Adrenal gland (tissue), 12 donors: ENCODE data around the gene CCDC160. TPM values are rescaled to one million over a fixed set of nuclear protein-coding genes. Genes with fewer than 3 reads are reported as not detected.
"Not testable (repeated sequence)": the region's sequence is repeated elsewhere in the genome, so short reads cannot be mapped to it uniquely, and the experiment has no call there.

Source experiments
- DNase-seq, 7 donors: peaks; one replicate each; pipeline ENCODE4 v3.0.0-alpha.2; 2019 to 2020
- H3K27ac ChIP-seq, 5 donors: fragments of 200-600 bp; sonication (generic) in 4 of 5; 1 replicate in 3 of 5; 2 replicates in 2 of 5; pipeline versions ENCODE4 v1.5.1 to v1.8.0; 2016 to 2020; ENCODE audit warnings: mild to moderate bottlenecking in 1 of 5
- H3K27me3 ChIP-seq: fragments of 200-600 bp; 2 replicates; pipeline ENCODE4 v1.8.0; 2021
- H3K36me3 ChIP-seq, 2 donors: fragments of 200-600 bp; replicated peaks in 1 of 2; 1 replicate in 1 of 2; 2 replicates in 1 of 2; pipeline versions ENCODE4 v1.5.1 to v1.8.0; 2018 to 2022
- H3K4me1 ChIP-seq, 2 donors: fragments of 200-600 bp; replicated peaks in 1 of 2; 1 replicate in 1 of 2; 2 replicates in 1 of 2; pipeline versions ENCODE4 v1.5.1 to v1.8.0; 2018 to 2021
- H3K4me3 ChIP-seq, 4 donors: fragments of 200-600 bp; sonication (generic) in 3 of 4; one replicate each; pipeline ENCODE4 v1.5.1; 2016 to 2018
- H3K9me3 ChIP-seq, 3 donors: fragments of 200-600 bp; sonication (generic) in 1 of 3; replicated peaks in 1 of 3; 1 replicate in 2 of 3; 2 replicates in 1 of 3; pipeline versions ENCODE4 v1.5.1 to v1.8.0; 2016 to 2021
- POLR2A ChIP-seq, 2 donors: fragments of 450-650 bp; IDR thresholded peaks; one replicate each; pipeline ENCODE4 v1.6.1; 2017; ENCODE audit warnings: antibody characterized with exemption in 2 of 2, mild to moderate bottlenecking in 2 of 2, moderate library complexity in 1 of 2
- WGBS, 4 donors: extraction: QIAGEN DNeasy Blood & Tissue Kit in 2 of 4; methylation state at CpG; one replicate each; pipeline versions ENCODE4 v1.1.5 to v1.1.7; 2013 to 2017; 5-methylcytosine and 5-hydroxymethylcytosine counted together
- intact Hi-C, 2 donors: fragments of 100-400 bp; cut with DNase I; formaldehyde crosslinking; loops; one replicate each; pipeline versions ENCODE4 v1.14.1 to v1.15.0; 2022 to 2023
- polyA plus RNA-seq, 3 donors: library from polyadenylated mRNA; stranded (reverse); fragments of 200-250 nt in 2 of 3; fragments of 350-450 nt in 1 of 3; fragmentation: Illumina TruSeq in 1 of 3; extraction: RNeasy Lipid Tissue Mini Kit (QIAGEN cat#74804) in 1 of 3; gene quantifications; one replicate each; pipeline ENCODE4 v1.2.3, GENCODE V29; 2013 to 2014
- total RNA-seq, 9 donors: library from RNA; depleted of rRNA in 4 of 9; stranded (reverse); fragments of >200 nt in 4 of 9; fragments of 120-200 nt in 1 of 9; fragmentation: NEBNext Ultra II Directional in 1 of 9; extraction: Animal tissue kit (Norgen Biotek cat#: 25700) in 1 of 9; gene quantifications; one replicate each; pipeline versions ENCODE4 v1.1.0 to v1.2.4, GENCODE V29; 2013 to 2023
- TF ChIP-seq, protein P1 (sequence below), 6 experiments: fragments of 450-650 bp in 4 of 6; fragments of 200-600 bp in 2 of 6; sonication (generic) in 1 of 6; IDR thresholded peaks; 1 replicate in 5 of 6; 2 replicates in 1 of 6; pipeline versions ENCODE4 v1.5.1 to v1.8.0; 2016 to 2021; ENCODE audit warnings: antibody characterized with exemption in 6 of 6, mild to moderate bottlenecking in 2 of 6, moderate library complexity in 1 of 6
- donor health status: healthy with polysubstance abuse.
- donor health status: Bipolar disorder and iron deficiency.
- donor health status: DM: yes; HTN: yes; CAD: no.
- donor health status: DM: no; HTN: no; CAD: no.
- donor health status: DM: no; HTN: no; CAD: no.
- donor health status: DM: yes; HTN: yes; CAD: no.

CCDC160 gene
- total and polyA plus RNA-seq, 12 donors: 0.07 to 0.41 (median 0.11) TPM; not detected in 8

DNA sequence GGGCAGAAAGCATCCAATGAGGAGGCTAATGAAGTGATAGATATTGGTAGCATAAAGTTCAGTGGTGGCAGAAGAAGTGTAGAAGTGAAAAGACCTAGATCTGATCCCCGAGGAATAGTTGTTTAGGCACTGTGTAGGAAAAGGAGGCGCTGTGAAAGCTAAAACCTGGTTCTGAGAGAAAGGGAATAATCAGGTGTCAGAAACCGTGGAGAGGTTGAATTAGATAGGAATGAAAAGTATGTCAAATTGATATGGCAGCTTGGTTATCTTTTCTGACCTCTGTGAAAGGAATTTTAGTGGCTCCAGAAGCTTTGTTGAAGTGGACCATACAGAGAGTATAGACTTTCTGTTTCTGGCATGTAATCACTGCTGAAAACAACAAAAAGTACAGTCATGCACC lies 30.8 kb upstream of the CCDC160 start:
- intact Hi-C loops: no loop called here
- DNase-seq: no peak
- no peaks in the 10 kb centered on the region for H3K36me3 ChIP-seq
- no peaks in the 10 kb centered on the region for H3K4me1 ChIP-seq
- no peak overlapping the region for H3K27ac ChIP-seq
- H3K9me3 ChIP-seq: no peaks in the 10 kb centered on the region
- TF ChIP-seq POLR2A (IDR thresholded peaks at IDR 0.05): no peak
- TF ChIP-seq, protein P1, sequence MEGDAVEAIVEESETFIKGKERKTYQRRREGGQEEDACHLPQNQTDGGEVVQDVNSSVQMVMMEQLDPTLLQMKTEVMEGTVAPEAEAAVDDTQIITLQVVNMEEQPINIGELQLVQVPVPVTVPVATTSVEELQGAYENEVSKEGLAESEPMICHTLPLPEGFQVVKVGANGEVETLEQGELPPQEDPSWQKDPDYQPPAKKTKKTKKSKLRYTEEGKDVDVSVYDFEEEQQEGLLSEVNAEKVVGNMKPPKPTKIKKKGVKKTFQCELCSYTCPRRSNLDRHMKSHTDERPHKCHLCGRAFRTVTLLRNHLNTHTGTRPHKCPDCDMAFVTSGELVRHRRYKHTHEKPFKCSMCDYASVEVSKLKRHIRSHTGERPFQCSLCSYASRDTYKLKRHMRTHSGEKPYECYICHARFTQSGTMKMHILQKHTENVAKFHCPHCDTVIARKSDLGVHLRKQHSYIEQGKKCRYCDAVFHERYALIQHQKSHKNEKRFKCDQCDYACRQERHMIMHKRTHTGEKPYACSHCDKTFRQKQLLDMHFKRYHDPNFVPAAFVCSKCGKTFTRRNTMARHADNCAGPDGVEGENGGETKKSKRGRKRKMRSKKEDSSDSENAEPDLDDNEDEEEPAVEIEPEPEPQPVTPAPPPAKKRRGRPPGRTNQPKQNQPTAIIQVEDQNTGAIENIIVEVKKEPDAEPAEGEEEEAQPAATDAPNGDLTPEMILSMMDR (IDR thresholded peaks at IDR 0.05): no peak
- H3K4me3 ChIP-seq: no peak overlapping the region
- WGBS, 4 donors: 55 to 88% (median 72%) methylated on average over 3 of the region's 3 CpGs
- H3K27me3 ChIP-seq: peaks cover 4% of the 10 kb centered on the region

DNA sequence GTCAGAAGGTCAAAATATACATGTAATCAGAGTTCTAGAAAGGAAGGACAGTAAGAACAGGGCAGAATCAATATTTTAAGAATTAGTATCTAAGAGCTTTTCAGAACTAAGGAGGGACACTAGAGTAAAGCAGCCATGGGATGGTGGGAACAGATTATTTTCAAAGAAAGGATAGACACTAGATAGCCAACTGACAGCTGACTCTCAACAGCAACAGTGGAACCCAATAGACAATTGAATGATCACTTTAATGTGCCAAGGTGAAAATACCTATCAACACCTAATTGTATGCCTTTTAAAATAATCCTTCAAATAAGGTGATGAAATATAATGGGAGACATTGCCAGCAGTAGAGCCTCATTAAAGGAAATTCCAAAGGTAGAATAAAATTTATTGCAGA lies 26.5 kb upstream of the CCDC160 start:
- H3K4me1 ChIP-seq: no peaks in the 10 kb centered on the region
- intact Hi-C loops: no loop called here
- no peak overlapping the region for H3K27ac ChIP-seq
- no peak for DNase-seq
- H3K9me3 ChIP-seq: no peaks in the 10 kb centered on the region
- H3K36me3 ChIP-seq: no peaks in the 10 kb centered on the region
- no peak for TF ChIP-seq POLR2A (IDR thresholded peaks at IDR 0.05)
- TF ChIP-seq, protein P1 (IDR thresholded peaks at IDR 0.05): no peak
- H3K4me3 ChIP-seq: no peak overlapping the region
- no peaks in the 10 kb centered on the region for H3K27me3 ChIP-seq

DNA sequence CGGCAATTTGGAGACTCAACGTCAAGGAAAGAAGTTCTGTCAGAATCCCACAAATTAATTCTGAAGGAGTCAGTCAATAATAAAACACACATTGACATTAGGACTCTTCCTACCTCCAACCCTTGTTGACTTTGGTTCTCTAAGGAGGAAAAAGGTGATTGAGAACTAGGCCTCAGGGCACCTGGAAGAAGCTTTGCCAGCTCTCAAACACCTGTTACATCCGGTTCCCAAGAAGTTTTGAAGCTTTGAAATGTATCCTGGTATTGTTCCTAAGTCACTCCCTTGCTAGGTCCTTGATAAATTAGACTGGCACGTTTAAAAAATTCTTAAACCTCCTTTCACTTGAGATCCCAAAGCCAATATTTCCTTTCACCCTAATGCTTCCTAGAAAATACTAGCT lies 1.7 kb upstream of the CCDC160 start:
- DNase-seq: no peak
- Histone ChIP-seq H3K27ac (no peak overlapping the region), H3K9me3 (no peaks in the 10 kb centered on the region), H3K4me1 (no peaks in the 10 kb centered on the region), H3K4me3 (no peak overlapping the region), H3K27me3 (peaks cover 27% of the 10 kb centered on the region), H3K36me3 (no peaks in the 10 kb centered on the region)
- intact Hi-C loops: no loop called here
- WGBS, 4 donors: 67 to 88% (median 74%) methylated on average over 4 of the region's 4 CpGs
- no peak for TF ChIP-seq POLR2A (IDR thresholded peaks at IDR 0.05)
- TF ChIP-seq, protein P1 (IDR thresholded peaks at IDR 0.05): no peak

GRCh38 chrX:134238144-134238543 lies 1.2 kb downstream of the CCDC160 start:
- H3K4me3 ChIP-seq, H3K4me1 ChIP-seq, DNase-seq, H3K36me3 ChIP-seq, intact Hi-C loops, H3K27ac ChIP-seq, H3K9me3 ChIP-seq: not testable (repeated sequence)
- peaks cover 38% of the 10 kb centered on the region for H3K27me3 ChIP-seq
- WGBS, 4 donors: 85 to 96% (median 90%) methylated on average over 9 of the region's 9 CpGs

GRCh38 chrX:134239016-134239415 lies 2.0 kb downstream of the CCDC160 start:
- no peak overlapping the region for H3K27ac ChIP-seq
- DNase-seq: no peak
- TF ChIP-seq POLR2A (IDR thresholded peaks at IDR 0.05): no peak
- intact Hi-C loops: no loop called here
- H3K9me3 ChIP-seq: no peaks in the 10 kb centered on the region
- peaks cover 40% of the 10 kb centered on the region for H3K27me3 ChIP-seq
- no peaks in the 10 kb centered on the region for H3K4me1 ChIP-seq
- H3K36me3 ChIP-seq: no peaks in the 10 kb centered on the region
- H3K4me3 ChIP-seq: no peak overlapping the region
- WGBS, 4 donors: 47 to 75% (median 63%) methylated on average over 1 of the region's 1 CpG
